Immature natural killer cell (primary cell): Measurements from ENCODE around the gene ZNF761. TPM values are rescaled to one million over a fixed set of nuclear protein-coding genes. Genes with fewer than 3 reads are reported as not detected.
"Not testable (repeated sequence)": the region's sequence is repeated elsewhere in the genome, so short reads cannot be mapped to it uniquely, and the experiment has no call there.

Experiments used
- DNase-seq, 3 donors: peaks; one replicate each; pipeline ENCODE4 v3.0.0; 2022; ENCODE audit warnings: mixed read lengths in 1 of 3
- H3K27ac Mint-ChIP-seq, 6 donors: one replicate each; pipeline ENCODE4 v1.8.0; 2020; ENCODE audit warnings: mixed read lengths in 6 of 6, mild to moderate bottlenecking in 5 of 6, inconsistent platforms in 4 of 6, moderate library complexity in 3 of 6
- H3K27me3 Mint-ChIP-seq, 3 donors: one replicate each; pipeline ENCODE4 v1.8.0; 2020 to 2021; ENCODE audit warnings: low read depth in 3 of 3, mild to moderate bottlenecking in 3 of 3, mixed read lengths in 3 of 3, moderate library complexity in 3 of 3, inconsistent platforms in 1 of 3
- H3K36me3 Mint-ChIP-seq, 3 donors: one replicate each; pipeline ENCODE4 v1.8.0; 2020; ENCODE audit warnings: mixed read lengths in 3 of 3, inconsistent platforms in 2 of 3, mild to moderate bottlenecking in 2 of 3
- H3K4me1 Mint-ChIP-seq, 2 donors: one replicate each; pipeline ENCODE4 v1.8.0; 2020; ENCODE audit warnings: inconsistent platforms in 2 of 2, mild to moderate bottlenecking in 2 of 2, mixed read lengths in 2 of 2, moderate library complexity in 1 of 2
- H3K4me3 Mint-ChIP-seq, 5 donors: one replicate each; pipeline ENCODE4 v1.8.0; 2020; ENCODE audit warnings: mild to moderate bottlenecking in 5 of 5, mixed read lengths in 5 of 5, inconsistent platforms in 3 of 5, moderate library complexity in 3 of 5
- H3K9me3 Mint-ChIP-seq, 6 donors: one replicate each; pipeline ENCODE4 v1.8.0; 2020; ENCODE audit warnings: mild to moderate bottlenecking in 6 of 6, mixed read lengths in 6 of 6, inconsistent platforms in 4 of 6, moderate library complexity in 3 of 6
- polyA plus RNA-seq, 3 donors: library from polyadenylated mRNA; unstranded; fragments of 300-500 nt; fragmentation: Illumina TruSeq; gene quantifications; one replicate each; pipeline ENCODE4 v1.2.3, GENCODE V29; 2021

The ZNF761 gene
- polyA plus RNA-seq: 1 to 10 TPM; 4.4 to 8.9 (median 6.9) TPM

DNA sequence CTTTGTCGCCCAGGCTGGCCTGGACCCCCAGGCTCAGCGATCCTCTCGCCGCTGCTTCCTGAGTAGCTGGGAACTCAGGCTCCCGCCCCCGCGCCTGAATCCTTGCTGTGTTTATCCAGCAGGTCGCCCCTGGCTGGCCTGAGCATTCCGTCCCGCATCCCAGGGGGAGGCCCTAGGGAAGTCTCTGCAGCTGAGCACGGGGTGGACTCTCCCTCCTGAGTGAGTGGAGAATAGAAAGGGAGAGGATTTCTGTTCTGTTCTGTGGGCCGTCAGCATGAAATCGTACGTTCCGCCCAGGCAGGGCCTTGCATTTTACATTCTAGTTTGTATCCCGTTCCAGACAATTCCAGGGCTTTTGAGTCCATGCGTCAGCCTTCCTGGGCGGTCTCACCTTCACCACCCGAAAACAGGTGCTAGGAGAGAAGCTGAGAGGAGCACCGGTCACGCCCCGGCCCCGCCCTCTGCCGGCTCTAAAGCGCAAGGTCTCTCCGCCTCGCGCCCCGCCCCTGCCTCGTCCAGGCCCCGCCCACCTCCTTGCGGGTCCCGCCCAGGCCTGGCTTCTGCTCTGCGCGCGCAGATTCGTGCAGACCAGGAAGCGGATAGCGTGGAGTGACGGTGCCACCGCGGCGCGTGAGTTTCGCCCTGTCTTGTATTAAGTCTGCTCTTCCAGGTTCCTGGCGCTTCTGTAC, at the start of gene ZNF761:
Gene ZNF761 (plus strand): TSS at position 586 of the 689 bp plus-strand sequence. CDS start 15,285 bp downstream, outside the sequence.
- peak; percentile 97 for DNase-seq
- Mint-ChIP-seq H3K4me3 (peak within 1 kb of the TSS; percentile 96 to 99 (median 98)), H3K9me3 (peaks cover 0 to 4% (median 0%) of the 10 kb centered on the region in 6 donors), H3K36me3 (peaks cover 17 to 28% (median 23%) of the 10 kb centered on the region in 3 donors), H3K27me3 (peaks cover 0 to 5% (median 3%) of the 10 kb centered on the region in 3 donors), H3K4me1 (peaks cover 33 to 46% of the 10 kb centered on the region in 2 donors), H3K27ac (peak within 1 kb of the TSS; percentile 96 to 99 (median 97))

DNA sequence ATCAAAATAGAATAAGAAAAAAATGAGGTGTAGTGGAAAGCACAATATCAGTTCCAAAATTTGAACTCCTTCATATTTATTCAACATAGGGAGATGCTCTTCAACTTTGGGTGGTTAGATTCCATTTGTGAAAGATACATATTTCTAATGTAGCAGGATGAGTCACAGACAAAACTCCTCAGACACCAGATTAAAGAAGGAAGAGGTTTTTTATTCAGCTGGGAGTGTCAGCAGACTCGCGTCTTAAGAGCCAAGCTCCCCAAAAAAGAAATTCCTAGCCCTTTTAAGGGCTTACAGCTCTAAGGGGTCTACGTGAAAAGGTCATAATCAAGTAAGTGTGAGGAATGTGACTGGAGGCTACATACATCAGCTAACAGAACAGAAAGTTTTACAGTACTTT, 43.6 kb upstream of the ZNF761 start:
- H3K4me1 Mint-ChIP-seq: no peaks in the 10 kb centered on the region

DNA sequence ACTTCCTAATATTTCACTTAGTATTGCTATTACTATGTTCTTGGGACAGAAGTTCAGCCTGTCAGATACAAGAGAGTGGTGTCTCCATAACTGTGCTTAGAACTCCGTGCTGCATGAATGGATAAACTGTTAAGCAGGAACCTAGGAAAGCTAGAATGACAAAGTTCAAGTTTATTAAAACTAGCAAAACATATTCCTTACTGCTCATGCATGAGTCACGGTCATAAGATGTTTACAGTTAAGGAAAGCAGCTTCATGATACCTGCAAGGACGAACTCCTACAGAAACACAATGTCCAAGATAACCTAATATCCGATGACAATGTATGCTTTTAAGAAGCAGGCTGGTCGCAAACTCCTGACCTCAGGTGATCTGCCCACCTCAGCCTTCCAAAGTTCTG, 42.9 kb upstream of the ZNF761 start:
- H3K4me3 Mint-ChIP-seq: no peak overlapping the region
- H3K36me3 Mint-ChIP-seq: peaks cover 26 to 46% (median 30%) of the 10 kb centered on the region in 3 donors
- DNase-seq: no peak
- H3K9me3 Mint-ChIP-seq: peaks cover 29 to 72% (median 65%) of the 10 kb centered on the region in 6 donors
- no peak overlapping the region for H3K27ac Mint-ChIP-seq
- peaks cover 0 to 4% (median 1%) of the 10 kb centered on the region in 3 donors for H3K27me3 Mint-ChIP-seq
- peaks cover 0 to 4% of the 10 kb centered on the region in 2 donors for H3K4me1 Mint-ChIP-seq

More for the DNA sequence above, 43.6 kb upstream of the ZNF761 start:
- no peak overlapping the region for H3K27ac Mint-ChIP-seq
- H3K4me3 Mint-ChIP-seq: no peak overlapping the region
- H3K27me3 Mint-ChIP-seq: peaks cover 0 to 4% (median 1%) of the 10 kb centered on the region in 3 donors
- peaks cover 35 to 79% (median 72%) of the 10 kb centered on the region in 6 donors for H3K9me3 Mint-ChIP-seq
- DNase-seq: no peak
- peaks cover 32 to 50% (median 35%) of the 10 kb centered on the region in 3 donors for H3K36me3 Mint-ChIP-seq

DNA sequence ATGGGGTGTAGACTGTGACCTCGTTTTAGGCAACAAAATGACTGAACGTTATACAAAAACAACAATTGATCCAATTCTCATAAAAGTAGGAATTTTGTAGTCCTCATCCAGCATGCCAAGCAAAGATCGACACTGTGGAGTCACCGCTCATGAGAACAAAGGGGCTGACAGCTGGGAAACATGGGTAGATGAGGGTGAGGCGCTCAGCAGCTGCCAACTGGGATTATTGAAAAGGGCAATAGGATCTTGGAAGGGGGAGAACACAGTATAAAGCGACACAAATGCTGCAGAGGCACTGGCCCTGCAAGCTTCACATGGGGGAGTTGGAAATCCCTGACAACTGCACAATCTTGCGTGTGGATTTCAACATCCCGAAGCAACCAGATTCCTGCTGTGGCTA, 42.2 kb upstream of the ZNF761 start:
- Mint-ChIP-seq H3K4me1 (peaks cover 1 to 9% of the 10 kb centered on the region in 2 donors), H3K4me3 (no peak overlapping the region), H3K27ac (no peak overlapping the region)

DNA sequence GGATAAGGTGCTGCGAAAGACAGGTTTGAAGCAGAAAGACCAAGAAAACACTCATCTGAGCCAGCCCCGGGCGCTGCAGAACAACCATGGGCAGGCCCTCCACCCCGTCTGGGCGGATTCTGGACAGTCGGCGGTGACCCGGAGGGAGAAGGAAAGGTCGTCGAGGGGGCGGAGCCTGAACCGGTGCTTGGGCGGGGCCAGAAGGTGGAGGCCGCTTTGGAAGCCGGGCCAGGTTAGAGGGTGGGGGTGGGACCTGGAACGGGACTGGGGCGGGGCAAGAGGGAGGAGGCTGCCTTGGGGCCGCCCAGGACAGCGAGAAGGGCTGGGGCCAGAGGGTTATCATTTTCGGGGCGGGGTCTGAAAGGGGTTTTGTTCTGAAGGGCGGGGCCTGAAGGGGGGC, 41.8 kb upstream of the ZNF761 start:
- H3K4me3 Mint-ChIP-seq: no peak overlapping the region
- peaks cover 20 to 39% (median 22%) of the 10 kb centered on the region in 3 donors for H3K36me3 Mint-ChIP-seq
- H3K4me1 Mint-ChIP-seq: peaks cover 4 to 13% of the 10 kb centered on the region in 2 donors
- H3K27me3 Mint-ChIP-seq: peaks cover 1 to 6% (median 5%) of the 10 kb centered on the region in 3 donors
- no peak for DNase-seq
- H3K9me3 Mint-ChIP-seq: peaks cover 26 to 62% (median 54%) of the 10 kb centered on the region in 6 donors
- no peak overlapping the region for H3K27ac Mint-ChIP-seq

More for the DNA sequence above, 42.2 kb upstream of the ZNF761 start:
- Mint-ChIP-seq H3K36me3 (peaks cover 24 to 43% (median 26%) of the 10 kb centered on the region in 3 donors), H3K9me3 (peaks cover 28 to 66% (median 58%) of the 10 kb centered on the region in 6 donors), H3K27me3 (peaks cover 0 to 5% (median 2%) of the 10 kb centered on the region in 3 donors)
- no peak for DNase-seq

DNA sequence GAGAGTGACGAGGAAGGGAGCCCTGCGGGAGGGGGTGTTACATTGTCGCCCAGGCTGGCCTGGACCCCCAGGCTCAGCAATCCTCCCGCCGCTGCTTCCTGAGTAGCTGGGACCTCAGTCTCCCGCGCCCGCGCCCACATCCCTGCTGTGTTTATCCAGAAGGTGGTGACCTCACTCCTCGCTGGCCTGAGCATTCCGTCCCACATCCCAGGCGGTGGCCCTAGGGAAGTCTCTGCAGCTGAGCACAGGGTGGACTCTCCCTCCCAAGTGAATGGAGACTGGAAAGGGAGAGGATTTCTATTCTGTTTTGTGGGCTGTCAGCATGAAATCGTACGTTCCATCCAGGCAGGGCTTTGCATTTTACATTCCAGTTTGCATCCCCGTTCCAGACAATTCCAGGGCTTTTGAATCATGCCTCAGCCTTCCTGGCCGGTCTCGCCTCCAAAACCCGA, 37.2 kb upstream of the ZNF761 start:
- Mint-ChIP-seq H3K4me1 (peaks cover 24 to 41% of the 10 kb centered on the region in 2 donors), H3K27ac (peak overlapping the region; percentile 84 to 98 (median 92)), H3K27me3 (peaks cover 5 to 9% (median 6%) of the 10 kb centered on the region in 3 donors), H3K36me3 (peaks cover 12 to 19% (median 13%) of the 10 kb centered on the region in 3 donors), H3K9me3 (peaks cover 6 to 18% (median 15%) of the 10 kb centered on the region in 6 donors), H3K4me3 (peak overlapping the region; percentile 96 to 99 (median 97))
- DNase-seq: no peak

DNA sequence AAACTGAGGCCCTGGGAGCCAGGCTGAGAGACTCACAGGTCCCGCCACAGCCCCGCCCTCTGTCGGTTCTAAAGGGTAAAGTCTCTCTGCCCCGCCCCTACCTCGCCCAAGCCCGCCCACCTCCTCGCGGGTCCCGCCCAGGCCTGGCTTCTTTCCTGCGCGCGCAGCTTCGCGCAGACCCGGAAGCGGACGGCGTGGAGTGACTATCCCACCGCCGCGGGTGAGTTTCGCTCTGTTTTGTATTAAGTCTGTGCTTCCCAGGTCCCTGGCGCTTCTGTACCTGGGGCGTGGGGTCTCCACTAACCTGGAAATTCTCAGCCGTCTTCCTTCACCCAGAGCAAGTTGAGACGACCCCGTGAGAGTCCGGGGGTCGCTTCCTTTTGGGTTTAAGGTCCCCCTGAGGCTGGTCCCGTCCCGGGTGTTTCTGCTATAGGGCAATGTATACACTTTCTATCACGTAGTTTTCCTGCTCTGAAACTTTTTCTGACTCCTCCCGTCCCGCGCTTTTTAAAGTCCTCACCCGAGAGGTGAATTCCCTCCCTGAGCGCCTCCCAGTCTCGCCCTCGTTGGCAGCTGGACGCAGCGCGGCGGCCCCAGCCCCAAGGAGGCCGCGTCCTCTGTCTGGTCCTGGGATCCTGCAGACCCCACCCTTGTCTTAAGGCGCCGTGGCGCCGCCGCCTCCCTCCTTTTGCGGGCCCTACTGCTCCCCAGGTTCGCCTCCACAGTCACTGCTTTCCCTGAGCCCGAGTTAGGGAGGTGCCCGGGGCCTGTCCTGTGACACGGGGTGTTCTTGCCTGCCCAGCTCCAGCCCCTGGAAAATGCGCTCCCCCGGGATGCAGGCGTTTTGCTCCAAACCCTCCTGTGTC, 36.6 kb upstream of the ZNF761 start, which contains the start of gene ZNF765:
Gene ZNF765 (plus strand): TSS at position 176 of the 866 bp plus-strand sequence. CDS start 2,867 bp downstream, outside the sequence.
- peak within 1 kb of the TSS; percentile 96 to 99 (median 97) for H3K4me3 Mint-ChIP-seq
- peaks cover 5 to 9% (median 6%) of the 10 kb centered on the region in 3 donors for H3K27me3 Mint-ChIP-seq
- H3K27ac Mint-ChIP-seq: peak within 1 kb of the TSS; percentile 84 to 98 (median 92)
- DNase-seq: peak; percentile 96 to 97 (median 96)
- H3K36me3 Mint-ChIP-seq: peaks cover 15 to 21% (median 18%) of the 10 kb centered on the region in 3 donors
- H3K4me1 Mint-ChIP-seq: peaks cover 25 to 41% of the 10 kb centered on the region in 2 donors
- H3K9me3 Mint-ChIP-seq: peaks cover 3 to 12% (median 10%) of the 10 kb centered on the region in 6 donors

DNA sequence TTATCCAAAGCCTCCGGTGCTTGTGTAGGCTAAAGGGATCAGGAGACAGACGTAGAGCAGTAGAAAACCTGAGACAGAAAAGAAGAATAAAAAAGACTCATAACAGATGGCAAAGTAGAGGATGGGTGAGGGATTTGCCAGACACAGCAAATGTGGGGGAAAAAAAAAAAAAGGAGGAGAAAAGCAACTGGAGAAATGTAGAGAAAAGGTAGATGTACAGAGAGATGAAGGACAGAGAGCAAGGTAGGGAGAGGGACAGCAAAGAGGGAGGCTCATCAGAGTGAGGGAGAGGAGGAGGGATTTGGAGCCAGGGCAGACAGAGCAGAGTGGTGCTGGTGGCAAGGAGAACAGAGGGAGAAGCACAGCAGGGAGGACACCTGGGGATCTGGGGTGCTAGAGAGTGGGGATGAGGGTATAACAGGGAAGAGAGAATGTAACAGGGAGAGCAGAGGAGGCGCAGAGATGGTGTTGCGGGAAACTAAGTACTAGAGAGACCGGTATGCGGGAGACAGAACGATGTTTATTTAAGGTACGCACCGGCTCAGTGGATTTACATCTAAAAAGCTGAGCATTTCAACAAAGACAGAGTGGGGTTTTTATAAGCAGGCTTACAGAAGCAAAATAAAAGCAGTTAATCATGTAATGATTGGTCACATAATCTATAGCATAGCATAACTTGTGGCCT, 35.8 kb upstream of the ZNF761 start:
- Mint-ChIP-seq H3K4me3 (peak overlapping the region; percentile 96 to 99 (median 97)), H3K4me1 (peaks cover 27 to 41% of the 10 kb centered on the region in 2 donors), H3K36me3 (peaks cover 20 to 28% (median 23%) of the 10 kb centered on the region in 3 donors), H3K27ac (peak overlapping the region; percentile 84 to 98 (median 92))
- not testable (repeated sequence) for DNase-seq, H3K9me3 Mint-ChIP-seq, H3K27me3 Mint-ChIP-seq

DNA sequence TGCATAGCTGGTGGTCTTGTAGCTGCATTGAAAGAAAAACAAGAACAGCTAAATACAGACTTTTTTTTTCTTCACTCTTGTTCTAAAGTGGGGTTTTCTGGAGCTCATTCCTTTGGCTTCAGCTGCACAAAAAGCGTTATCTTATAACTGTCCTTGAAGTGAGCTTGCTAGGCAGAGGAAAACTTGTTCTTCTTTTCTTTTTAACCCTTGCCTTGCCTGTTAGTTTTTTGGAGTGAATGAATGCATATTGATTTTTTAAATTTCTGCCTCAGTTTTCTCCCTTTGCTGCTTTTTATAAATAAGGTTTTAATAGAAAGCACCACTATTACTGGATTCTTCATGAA, 35.3 kb upstream of the ZNF761 start:
- Mint-ChIP-seq H3K27ac (peak overlapping the region in 4 of 6 donors; percentile 24 to 94 (median 88)), H3K4me1 (peaks cover 27 to 41% of the 10 kb centered on the region in 2 donors), H3K4me3 (peak overlapping the region; percentile 96 to 99 (median 97)), H3K27me3 (peaks cover 5 to 9% (median 6%) of the 10 kb centered on the region in 3 donors), H3K36me3 (peaks cover 24 to 30% (median 28%) of the 10 kb centered on the region in 3 donors), H3K9me3 (peaks cover 0 to 7% (median 3%) of the 10 kb centered on the region in 6 donors)
- DNase-seq: no peak

DNA sequence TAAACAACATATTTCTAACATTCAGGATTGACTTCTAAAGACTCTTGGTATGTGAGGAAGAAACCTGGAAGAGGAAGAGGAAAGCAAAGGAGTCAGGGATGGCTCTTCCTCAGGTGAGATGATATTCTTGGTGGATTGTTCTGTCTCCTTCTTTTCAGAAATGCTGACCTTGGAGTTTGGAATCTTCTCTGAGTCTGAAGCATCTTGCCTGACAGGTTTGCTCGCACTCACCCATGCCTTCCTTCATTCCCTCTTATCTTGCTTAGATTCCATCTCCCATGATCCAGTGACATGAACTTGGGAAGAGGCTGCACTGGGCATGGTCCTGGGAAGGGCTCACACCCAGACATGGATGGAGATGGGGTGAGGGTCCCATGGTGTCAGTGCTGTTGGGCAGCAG, 33.9 kb upstream of the ZNF761 start:
- peaks cover 27 to 41% of the 10 kb centered on the region in 2 donors for H3K4me1 Mint-ChIP-seq
- H3K36me3 Mint-ChIP-seq: peaks cover 35 to 44% (median 41%) of the 10 kb centered on the region in 3 donors
- peaks cover under 1 to 17% (median 7%) of the 10 kb centered on the region in 6 donors for H3K9me3 Mint-ChIP-seq
- not testable (repeated sequence) for H3K27me3 Mint-ChIP-seq, DNase-seq, H3K4me3 Mint-ChIP-seq
- peak overlapping the region in 1 of 6 donors; percentile 30 for H3K27ac Mint-ChIP-seq

DNA sequence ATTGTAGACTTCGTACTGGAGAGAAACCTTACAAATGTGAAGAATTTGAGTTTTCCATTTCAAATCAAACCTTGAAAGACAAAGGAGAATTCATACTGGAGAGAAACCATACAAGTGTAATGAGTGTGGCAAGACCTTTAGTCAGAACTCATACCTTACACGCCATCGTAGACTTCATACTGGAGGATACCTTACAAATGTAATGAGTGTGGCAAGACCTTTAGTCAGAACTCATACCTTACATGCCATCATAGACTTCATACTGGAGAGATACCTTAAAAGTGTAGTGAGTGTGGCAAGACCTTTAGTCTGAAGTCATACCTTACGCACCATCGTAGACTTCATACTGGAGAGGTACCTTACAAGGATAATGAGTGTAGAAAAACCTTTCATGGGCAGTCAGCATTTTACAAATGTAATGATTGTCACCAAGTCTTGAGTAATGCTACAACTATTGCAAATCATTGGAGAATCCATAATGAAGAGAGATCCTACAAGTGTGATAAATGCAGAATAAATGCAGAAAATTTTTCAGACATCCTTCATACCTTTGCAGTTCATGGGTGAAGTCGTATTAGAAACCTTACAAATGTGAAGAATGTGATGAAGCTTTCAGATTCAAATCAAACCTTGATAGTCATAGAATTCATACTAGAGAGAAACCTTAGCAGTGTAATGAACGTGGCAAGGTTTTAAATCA, 22.1 kb upstream of the ZNF761 start:
- Mint-ChIP-seq H3K4me3 (no peak overlapping the region), H3K36me3 (peaks cover 66 to 69% (median 68%) of the 10 kb centered on the region in 3 donors), H3K4me1 (no peaks in the 10 kb centered on the region), H3K27ac (no peak overlapping the region), H3K9me3 (peaks cover 63 to 97% (median 88%) of the 10 kb centered on the region in 6 donors), H3K27me3 (peaks cover 0 to under 1% (median 0%) of the 10 kb centered on the region in 3 donors)
- no peak for DNase-seq

DNA sequence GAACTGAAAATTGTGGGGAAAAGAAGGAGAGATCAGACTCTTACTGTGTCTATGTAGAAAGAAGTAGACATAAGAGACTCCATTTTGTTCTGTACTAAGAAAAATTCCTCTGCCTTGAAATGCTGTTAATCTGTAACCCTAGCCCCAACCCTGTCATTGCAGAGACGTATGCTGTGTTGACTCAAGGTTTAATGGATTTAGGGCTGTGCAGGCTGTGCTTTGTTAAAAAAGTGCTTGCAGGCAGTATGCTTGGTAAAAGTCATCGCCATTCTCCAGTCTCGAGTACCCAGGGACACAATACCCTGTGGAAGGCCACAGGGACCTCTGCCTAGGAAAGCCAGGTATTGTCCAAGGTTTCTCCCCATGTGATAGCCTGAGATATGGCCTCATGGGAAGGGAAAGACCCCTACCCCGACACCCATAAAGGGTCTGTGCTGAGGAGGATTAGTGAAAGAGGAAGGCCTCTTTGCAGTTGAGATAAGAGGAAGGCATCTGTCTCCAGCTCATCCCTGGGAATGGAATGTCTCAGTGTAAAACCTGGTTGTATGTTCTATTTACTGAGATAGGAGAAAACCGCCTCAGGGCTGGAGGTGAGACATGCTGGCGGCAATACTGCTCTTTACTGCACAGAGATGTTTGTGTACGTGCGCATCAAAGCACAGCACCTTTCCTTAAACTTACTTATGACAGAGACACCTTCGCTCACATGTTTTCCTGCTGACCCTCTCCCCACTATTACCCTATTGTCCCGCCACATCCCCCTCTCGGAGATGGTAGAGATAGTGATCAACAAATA, 11.1 kb upstream of the ZNF761 start:
- H3K9me3 Mint-ChIP-seq: peaks cover 16 to 37% (median 20%) of the 10 kb centered on the region in 6 donors
- not testable (repeated sequence) for H3K36me3 Mint-ChIP-seq, DNase-seq, H3K27ac Mint-ChIP-seq, H3K4me1 Mint-ChIP-seq, H3K27me3 Mint-ChIP-seq, H3K4me3 Mint-ChIP-seq
